HEK293 (cell line): Measurements from ENCODE around the gene GIMAP1.

Experiments used
- BCL11A ChIP-seq: fragments of 450-650 bp; formaldehyde crosslinking; IDR thresholded peaks from 2 replicates; pipeline ENCODE4 v1.5.1; 2016; ENCODE audit warnings: low read depth, missing biosample characterization, missing genetic modification characterization
- GLIS1 ChIP-seq: fragments of 450-650 bp; formaldehyde crosslinking; IDR thresholded peaks from 2 replicates; pipeline ENCODE4 v1.5.1; 2016; ENCODE audit warnings: missing biosample characterization, missing genetic modification characterization
- HOXA7 ChIP-seq: sonication (generic); formaldehyde crosslinking; IDR thresholded peaks from 2 replicates; pipeline ENCODE4 v1.8.1; 2022; ENCODE audit warnings: missing genetic modification reagents, borderline replicate concordance
- REPIN1 ChIP-seq: fragments of 450-650 bp; formaldehyde crosslinking; IDR thresholded peaks from 2 replicates; pipeline ENCODE4 v1.5.1; 2017; ENCODE audit warnings: missing biosample characterization, missing genetic modification characterization, low read depth
- TCF7L2 ChIP-seq: IDR thresholded peaks from 2 replicates; pipeline ENCODE4 v1.6.1; 2011; ENCODE audit warnings: low read depth, mild to moderate bottlenecking, inconsistent platforms, low read length, moderate library complexity, borderline replicate concordance
- ZNF239 ChIP-seq: fragments of 450-650 bp; formaldehyde crosslinking; IDR thresholded peaks from 2 replicates; pipeline ENCODE4 v1.5.1; 2016; ENCODE audit warnings: missing biosample characterization, missing genetic modification characterization
- ZNF521 ChIP-seq: fragments of 450-650 bp; formaldehyde crosslinking; IDR thresholded peaks from 2 replicates; pipeline ENCODE4 v1.5.1; 2017; ENCODE audit warnings: missing biosample characterization, mild to moderate bottlenecking, missing genetic modification characterization
- TF ChIP-seq, protein P1 (sequence below): fragments of 450-650 bp; formaldehyde crosslinking; IDR thresholded peaks from 2 replicates; pipeline ENCODE4 v1.5.1; 2017; ENCODE audit warnings: missing biosample characterization, mild to moderate bottlenecking, missing genetic modification characterization, moderate library complexity
- TF ChIP-seq, protein P2 (sequence below): fragments of 450-650 bp; formaldehyde crosslinking; IDR thresholded peaks from 2 replicates; pipeline ENCODE4 v1.5.1; 2016; ENCODE audit warnings: missing biosample characterization, missing genetic modification characterization
- TF ChIP-seq, protein P3 (sequence below): fragments of 450-650 bp; formaldehyde crosslinking; IDR thresholded peaks from 2 replicates; pipeline ENCODE4 v1.5.1; 2016; ENCODE audit warnings: missing biosample characterization, missing genetic modification characterization, low read depth
- TF ChIP-seq, protein P4 (sequence below): fragments of 450-650 bp; formaldehyde crosslinking; conservative IDR thresholded peaks from 2 replicates; pipeline ENCODE4 v1.5.1; 2016; ENCODE audit warnings: low read depth, missing biosample characterization, missing genetic modification characterization
- TF ChIP-seq, protein P5 (sequence below): fragments of 450-650 bp; formaldehyde crosslinking; IDR thresholded peaks from 2 replicates; pipeline ENCODE4 v1.5.1; 2016; ENCODE audit warnings: missing biosample characterization, missing genetic modification characterization
- TF ChIP-seq, protein P6 (sequence below): fragments of 450-650 bp; formaldehyde crosslinking; optimal IDR thresholded peaks from 2 replicates; pipeline ENCODE3; 2016; ENCODE audit warnings: missing biosample characterization, mild to moderate bottlenecking, missing genetic modification characterization
- TF ChIP-seq, protein P7 (sequence below): fragments of 450-650 bp; formaldehyde crosslinking; IDR thresholded peaks from 2 replicates; pipeline ENCODE4 v1.5.1; 2016; ENCODE audit warnings: missing biosample characterization, missing genetic modification characterization

DNA sequence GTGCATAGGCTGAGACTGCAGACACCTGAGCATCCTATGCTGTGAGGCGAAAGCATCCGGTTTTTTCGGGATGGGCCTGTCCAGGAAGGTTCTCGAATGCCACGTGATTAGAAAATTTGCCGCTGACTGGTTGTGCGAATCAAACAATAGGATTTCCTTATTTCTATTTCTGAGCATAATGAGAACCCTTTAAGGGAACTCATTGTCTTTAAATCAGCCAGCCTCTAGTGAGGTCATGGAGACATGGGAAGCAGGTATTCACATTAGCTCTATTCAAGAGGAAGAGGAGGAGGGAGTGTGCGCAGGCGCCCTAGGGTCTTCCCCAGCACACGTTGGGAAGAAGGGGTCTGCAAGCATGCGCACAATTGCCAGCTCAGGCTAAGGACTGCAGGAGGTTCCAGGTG, 5.6 kb downstream of the GIMAP1 start:
- TF ChIP-seq ZNF521 (tag by site-specific recombination) (no peak), ZNF239 (no peak), TCF7L2 (no peak), BCL11A (tag by site-specific recombination) (no peak), GLIS1 (tag by site-specific recombination) (no peak), REPIN1 (tag by site-specific recombination) (no peak), HOXA7 (no peak)
- TF ChIP-seq, protein P1, sequence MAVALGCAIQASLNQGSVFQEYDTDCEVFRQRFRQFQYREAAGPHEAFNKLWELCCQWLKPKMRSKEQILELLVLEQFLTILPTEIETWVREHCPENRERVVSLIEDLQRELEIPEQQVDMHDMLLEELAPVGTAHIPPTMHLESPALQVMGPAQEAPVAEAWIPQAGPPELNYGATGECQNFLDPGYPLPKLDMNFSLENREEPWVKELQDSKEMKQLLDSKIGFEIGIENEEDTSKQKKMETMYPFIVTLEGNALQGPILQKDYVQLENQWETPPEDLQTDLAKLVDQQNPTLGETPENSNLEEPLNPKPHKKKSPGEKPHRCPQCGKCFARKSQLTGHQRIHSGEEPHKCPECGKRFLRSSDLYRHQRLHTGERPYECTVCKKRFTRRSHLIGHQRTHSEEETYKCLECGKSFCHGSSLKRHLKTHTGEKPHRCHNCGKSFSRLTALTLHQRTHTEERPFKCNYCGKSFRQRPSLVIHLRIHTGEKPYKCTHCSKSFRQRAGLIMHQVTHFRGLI (tag by site-specific recombination): no peak
- TF ChIP-seq, protein P2, sequence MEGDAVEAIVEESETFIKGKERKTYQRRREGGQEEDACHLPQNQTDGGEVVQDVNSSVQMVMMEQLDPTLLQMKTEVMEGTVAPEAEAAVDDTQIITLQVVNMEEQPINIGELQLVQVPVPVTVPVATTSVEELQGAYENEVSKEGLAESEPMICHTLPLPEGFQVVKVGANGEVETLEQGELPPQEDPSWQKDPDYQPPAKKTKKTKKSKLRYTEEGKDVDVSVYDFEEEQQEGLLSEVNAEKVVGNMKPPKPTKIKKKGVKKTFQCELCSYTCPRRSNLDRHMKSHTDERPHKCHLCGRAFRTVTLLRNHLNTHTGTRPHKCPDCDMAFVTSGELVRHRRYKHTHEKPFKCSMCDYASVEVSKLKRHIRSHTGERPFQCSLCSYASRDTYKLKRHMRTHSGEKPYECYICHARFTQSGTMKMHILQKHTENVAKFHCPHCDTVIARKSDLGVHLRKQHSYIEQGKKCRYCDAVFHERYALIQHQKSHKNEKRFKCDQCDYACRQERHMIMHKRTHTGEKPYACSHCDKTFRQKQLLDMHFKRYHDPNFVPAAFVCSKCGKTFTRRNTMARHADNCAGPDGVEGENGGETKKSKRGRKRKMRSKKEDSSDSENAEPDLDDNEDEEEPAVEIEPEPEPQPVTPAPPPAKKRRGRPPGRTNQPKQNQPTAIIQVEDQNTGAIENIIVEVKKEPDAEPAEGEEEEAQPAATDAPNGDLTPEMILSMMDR (tag by site-specific recombination): no peak
- TF ChIP-seq, protein P3, sequence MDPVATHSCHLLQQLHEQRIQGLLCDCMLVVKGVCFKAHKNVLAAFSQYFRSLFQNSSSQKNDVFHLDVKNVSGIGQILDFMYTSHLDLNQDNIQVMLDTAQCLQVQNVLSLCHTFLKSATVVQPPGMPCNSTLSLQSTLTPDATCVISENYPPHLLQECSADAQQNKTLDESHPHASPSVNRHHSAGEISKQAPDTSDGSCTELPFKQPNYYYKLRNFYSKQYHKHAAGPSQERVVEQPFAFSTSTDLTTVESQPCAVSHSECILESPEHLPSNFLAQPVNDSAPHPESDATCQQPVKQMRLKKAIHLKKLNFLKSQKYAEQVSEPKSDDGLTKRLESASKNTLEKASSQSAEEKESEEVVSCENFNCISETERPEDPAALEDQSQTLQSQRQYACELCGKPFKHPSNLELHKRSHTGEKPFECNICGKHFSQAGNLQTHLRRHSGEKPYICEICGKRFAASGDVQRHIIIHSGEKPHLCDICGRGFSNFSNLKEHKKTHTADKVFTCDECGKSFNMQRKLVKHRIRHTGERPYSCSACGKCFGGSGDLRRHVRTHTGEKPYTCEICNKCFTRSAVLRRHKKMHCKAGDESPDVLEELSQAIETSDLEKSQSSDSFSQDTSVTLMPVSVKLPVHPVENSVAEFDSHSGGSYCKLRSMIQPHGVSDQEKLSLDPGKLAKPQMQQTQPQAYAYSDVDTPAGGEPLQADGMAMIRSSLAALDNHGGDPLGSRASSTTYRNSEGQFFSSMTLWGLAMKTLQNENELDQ (tag by site-specific recombination): no peak
- TF ChIP-seq, protein P4, sequence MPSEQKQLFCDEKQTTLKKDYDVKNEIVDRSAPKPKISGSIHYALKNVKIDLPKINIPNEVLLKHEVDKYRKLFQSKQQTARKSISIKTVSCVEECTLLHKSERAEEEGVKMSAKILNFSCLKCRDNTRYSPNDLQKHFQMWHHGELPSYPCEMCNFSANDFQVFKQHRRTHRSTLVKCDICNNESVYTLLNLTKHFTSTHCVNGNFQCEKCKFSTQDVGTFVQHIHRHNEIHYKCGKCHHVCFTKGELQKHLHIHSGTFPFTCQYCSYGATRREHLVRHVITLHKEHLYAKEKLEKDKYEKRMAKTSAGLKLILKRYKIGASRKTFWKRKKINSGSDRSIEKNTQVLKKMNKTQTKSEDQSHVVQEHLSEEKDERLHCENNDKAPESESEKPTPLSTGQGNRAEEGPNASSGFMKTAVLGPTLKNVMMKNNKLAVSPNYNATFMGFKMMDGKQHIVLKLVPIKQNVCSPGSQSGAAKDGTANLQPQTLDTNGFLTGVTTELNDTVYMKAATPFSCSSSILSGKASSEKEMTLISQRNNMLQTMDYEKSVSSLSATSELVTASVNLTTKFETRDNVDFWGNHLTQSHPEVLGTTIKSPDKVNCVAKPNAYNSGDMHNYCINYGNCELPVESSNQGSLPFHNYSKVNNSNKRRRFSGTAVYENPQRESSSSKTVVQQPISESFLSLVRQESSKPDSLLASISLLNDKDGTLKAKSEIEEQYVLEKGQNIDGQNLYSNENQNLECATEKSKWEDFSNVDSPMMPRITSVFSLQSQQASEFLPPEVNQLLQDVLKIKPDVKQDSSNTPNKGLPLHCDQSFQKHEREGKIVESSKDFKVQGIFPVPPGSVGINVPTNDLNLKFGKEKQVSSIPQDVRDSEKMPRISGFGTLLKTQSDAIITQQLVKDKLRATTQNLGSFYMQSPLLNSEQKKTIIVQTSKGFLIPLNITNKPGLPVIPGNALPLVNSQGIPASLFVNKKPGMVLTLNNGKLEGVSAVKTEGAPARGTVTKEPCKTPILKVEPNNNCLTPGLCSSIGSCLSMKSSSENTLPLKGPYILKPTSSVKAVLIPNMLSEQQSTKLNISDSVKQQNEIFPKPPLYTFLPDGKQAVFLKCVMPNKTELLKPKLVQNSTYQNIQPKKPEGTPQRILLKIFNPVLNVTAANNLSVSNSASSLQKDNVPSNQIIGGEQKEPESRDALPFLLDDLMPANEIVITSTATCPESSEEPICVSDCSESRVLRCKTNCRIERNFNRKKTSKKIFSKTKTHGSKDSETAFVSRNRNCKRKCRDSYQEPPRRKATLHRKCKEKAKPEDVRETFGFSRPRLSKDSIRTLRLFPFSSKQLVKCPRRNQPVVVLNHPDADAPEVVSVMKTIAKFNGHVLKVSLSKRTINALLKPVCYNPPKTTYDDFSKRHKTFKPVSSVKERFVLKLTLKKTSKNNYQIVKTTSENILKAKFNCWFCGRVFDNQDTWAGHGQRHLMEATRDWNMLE: no peak
- TF ChIP-seq, protein P5, sequence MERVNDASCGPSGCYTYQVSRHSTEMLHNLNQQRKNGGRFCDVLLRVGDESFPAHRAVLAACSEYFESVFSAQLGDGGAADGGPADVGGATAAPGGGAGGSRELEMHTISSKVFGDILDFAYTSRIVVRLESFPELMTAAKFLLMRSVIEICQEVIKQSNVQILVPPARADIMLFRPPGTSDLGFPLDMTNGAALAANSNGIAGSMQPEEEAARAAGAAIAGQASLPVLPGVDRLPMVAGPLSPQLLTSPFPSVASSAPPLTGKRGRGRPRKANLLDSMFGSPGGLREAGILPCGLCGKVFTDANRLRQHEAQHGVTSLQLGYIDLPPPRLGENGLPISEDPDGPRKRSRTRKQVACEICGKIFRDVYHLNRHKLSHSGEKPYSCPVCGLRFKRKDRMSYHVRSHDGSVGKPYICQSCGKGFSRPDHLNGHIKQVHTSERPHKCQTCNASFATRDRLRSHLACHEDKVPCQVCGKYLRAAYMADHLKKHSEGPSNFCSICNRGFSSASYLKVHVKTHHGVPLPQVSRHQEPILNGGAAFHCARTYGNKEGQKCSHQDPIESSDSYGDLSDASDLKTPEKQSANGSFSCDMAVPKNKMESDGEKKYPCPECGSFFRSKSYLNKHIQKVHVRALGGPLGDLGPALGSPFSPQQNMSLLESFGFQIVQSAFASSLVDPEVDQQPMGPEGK: no peak
- TF ChIP-seq, protein P6, sequence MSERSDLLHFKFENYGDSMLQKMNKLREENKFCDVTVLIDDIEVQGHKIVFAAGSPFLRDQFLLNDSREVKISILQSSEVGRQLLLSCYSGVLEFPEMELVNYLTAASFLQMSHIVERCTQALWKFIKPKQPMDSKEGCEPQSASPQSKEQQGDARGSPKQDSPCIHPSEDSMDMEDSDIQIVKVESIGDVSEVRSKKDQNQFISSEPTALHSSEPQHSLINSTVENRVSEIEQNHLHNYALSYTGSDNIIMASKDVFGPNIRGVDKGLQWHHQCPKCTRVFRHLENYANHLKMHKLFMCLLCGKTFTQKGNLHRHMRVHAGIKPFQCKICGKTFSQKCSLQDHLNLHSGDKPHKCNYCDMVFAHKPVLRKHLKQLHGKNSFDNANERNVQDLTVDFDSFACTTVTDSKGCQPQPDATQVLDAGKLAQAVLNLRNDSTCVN: no peak
- TF ChIP-seq, protein P7, sequence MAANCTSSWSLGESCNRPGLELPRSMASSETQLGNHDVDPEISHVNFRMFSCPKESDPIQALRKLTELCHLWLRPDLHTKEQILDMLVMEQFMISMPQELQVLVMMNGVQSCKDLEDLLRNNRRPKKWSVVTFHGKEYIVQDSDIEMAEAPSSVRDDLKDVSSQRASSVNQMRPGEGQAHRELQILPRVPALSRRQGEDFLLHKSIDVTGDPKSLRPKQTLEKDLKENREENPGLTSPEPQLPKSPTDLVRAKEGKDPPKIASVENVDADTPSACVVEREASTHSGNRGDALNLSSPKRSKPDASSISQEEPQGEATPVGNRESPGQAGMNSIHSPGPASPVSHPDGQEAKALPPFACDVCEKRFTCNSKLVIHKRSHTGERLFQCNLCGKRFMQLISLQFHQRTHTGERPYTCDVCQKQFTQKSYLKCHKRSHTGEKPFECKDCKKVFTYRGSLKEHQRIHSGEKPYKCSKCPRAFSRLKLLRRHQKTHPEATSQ (tag by site-specific recombination): no peak
